Stimulated activated naive CD8-positive, alpha-beta T cell treated with anti-CD3 and anti-CD28 coated beads, Interleukin-15, Interleukin-2, amounts not matched to agents 100 U/mL and 50 U/mL, for 24 hours (primary cell): Measurements from ENCODE around the gene GARIN5B.
"Not testable (repeated sequence)": the region's sequence is repeated elsewhere in the genome, so short reads cannot be mapped to it uniquely, and the experiment has no call there.

Experiments
- ATAC-seq: fragments of 150-1000 bp; cut with Tn5 transposase; one replicate; pipeline ENCODE4 v1.10.0; 2021
- DNase-seq: peaks from one replicate; pipeline ENCODE4 v3.0.0; 2021

Gene GARIN5B

GRCh38 chr19:55348317-55349034 lies 14.6 kb downstream of the GARIN5B start:
- no peak for DNase-seq
- ATAC-seq = no peak

- ATAC-seq (no peak), DNase-seq (no peak)
Observed at GRCh38 chr19:55347442-55348009, 15.5 kb downstream of the GARIN5B start.

GRCh38 chr19:55346725-55347441 lies 16.2 kb downstream of the GARIN5B start:
- no peak for DNase-seq
- no peak for ATAC-seq

- ATAC-seq (no peak), DNase-seq (no peak)
Observed at GRCh38 chr19:55345818-55346724, 17.0 kb downstream of the GARIN5B start.

- ATAC-seq = no peak
- no peak for DNase-seq
Observed at GRCh38 chr19:55345101-55345817, 17.8 kb downstream of the GARIN5B start.

GRCh38 chr19:55344444-55344843 lies 18.6 kb downstream of the GARIN5B start:
- no peak for DNase-seq
- no peak for ATAC-seq

- no peak for DNase-seq
- ATAC-seq = no peak
Observed at GRCh38 chr19:55341595-55342531, 21.2 kb downstream of the GARIN5B start.

- ATAC-seq (peak; percentile 3), DNase-seq (peak; percentile 85)
Observed at GRCh38 chr19:55341171-55341588, 21.9 kb downstream of the GARIN5B start.

GRCh38 chr19:55340784-55341147 lies 22.3 kb downstream of the GARIN5B start:
- ATAC-seq = no peak
- peak; percentile 48 for DNase-seq

- DNase-seq = peak; percentile 53
- no peak for ATAC-seq
Observed at GRCh38 chr19:55339889-55340783, 22.9 kb downstream of the GARIN5B start.

- peak; percentile 87 for ATAC-seq
- peak; percentile 100 for DNase-seq
Observed at GRCh38 chr19:55339105-55339888, 23.8 kb downstream of the GARIN5B start, which contains the start of gene KMT5C. KMT5C (plus strand) TSS chr19:55339876; CDS start chr19:55341937, 2,061 bp downstream.

GRCh38 chr19:55336101-55336500 lies 27.0 kb downstream of the GARIN5B start:
- ATAC-seq (no peak), DNase-seq (no peak)

- no peak for DNase-seq
- ATAC-seq = no peak
Observed at GRCh38 chr19:55333870-55334269, 29.2 kb downstream of the GARIN5B start.

GRCh38 chr19:55329791-55330190 lies 33.3 kb downstream of the GARIN5B start:
- DNase-seq, ATAC-seq: not testable (repeated sequence)

- ATAC-seq = not testable (repeated sequence)
Observed at GRCh38 chr19:55328774-55329318, 34.2 kb downstream of the GARIN5B start.

GRCh38 chr19:55325172-55325571 lies 37.9 kb downstream of the GARIN5B start, which contains the start of gene TMEM150B:
TMEM150B (minus strand) TSS chr19:55325341; CDS start chr19:55321036, 4,305 bp downstream.
- no peak for DNase-seq

More at GRCh38 chr19:55328774-55329318, 34.2 kb downstream of the GARIN5B start:
- not testable (repeated sequence) for DNase-seq

GRCh38 chr19:55324662-55325061 lies 38.4 kb downstream of the GARIN5B start:
- no peak for ATAC-seq
- no peak for DNase-seq

More at GRCh38 chr19:55325172-55325571, 37.9 kb downstream of the GARIN5B start, which contains the start of gene TMEM150B:
- no peak for ATAC-seq
